Measurements from ENCODE around the gene SULT1A1.

The SULT1A1 gene

GRCh38 chr16:28558456-28558855 is 51.4 kb downstream of the SULT1A1 start:
- ATAC-seq (no peak), DNase-seq (no peak)

GRCh38 chr16:28556914-28557320 is 52.9 kb downstream of the SULT1A1 start:
- ATAC-seq (no peak), DNase-seq (no peak)

DNA sequence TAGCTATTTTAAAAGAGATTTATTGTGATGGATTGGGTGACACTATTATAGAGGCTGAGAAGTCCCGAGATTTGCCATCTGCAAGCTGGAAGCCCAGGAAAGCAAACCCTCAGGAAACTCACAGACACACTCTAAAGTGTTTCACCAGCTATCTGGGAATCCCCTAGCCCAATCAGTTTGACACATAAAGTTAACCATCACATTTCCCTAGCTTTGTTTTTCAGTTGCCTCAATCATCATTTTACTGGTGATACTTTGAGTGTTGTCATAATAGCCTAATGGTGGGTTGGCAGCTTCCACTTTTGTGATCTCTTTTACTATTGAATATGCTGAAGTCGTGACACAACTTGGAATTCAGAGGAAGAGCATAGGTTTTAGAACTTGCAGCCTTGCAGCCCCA is 54.3 kb downstream of the SULT1A1 start:
- ATAC-seq (peak; percentile 25), DNase-seq (no peak)

Measured in stimulated activated naive CD8-positive, alpha-beta T cell treated with anti-CD3 and anti-CD28 coated beads, Interleukin-15, Interleukin-2, amounts not matched to agents 100 U/mL and 50 U/mL, for 24 hours (primary cell).